SU-DHL-6 (cell line): Measurements from ENCODE around the gene CXXC4.

Experiments
- CTCF ChIP-seq: fragments of 200-600 bp; sonication (generic); IDR thresholded peaks from one replicate; pipeline ENCODE4 v1.5.1; 2017; ENCODE audit warnings: antibody characterized with exemption, mild to moderate bottlenecking, low read length, moderate library complexity; ENCODE audit not compliant: insufficient read depth, poor library complexity, severe bottlenecking
- EZH2phosphoT487 ChIP-seq: fragments of 200-600 bp; sonication (generic), shearing (Covaris generic); conservative IDR thresholded peaks from 2 replicates; pipeline ENCODE4 v1.6.1; 2018; ENCODE audit warnings: mild to moderate bottlenecking, antibody characterized with exemption, low read length, moderate library complexity, mixed read lengths

DNA sequence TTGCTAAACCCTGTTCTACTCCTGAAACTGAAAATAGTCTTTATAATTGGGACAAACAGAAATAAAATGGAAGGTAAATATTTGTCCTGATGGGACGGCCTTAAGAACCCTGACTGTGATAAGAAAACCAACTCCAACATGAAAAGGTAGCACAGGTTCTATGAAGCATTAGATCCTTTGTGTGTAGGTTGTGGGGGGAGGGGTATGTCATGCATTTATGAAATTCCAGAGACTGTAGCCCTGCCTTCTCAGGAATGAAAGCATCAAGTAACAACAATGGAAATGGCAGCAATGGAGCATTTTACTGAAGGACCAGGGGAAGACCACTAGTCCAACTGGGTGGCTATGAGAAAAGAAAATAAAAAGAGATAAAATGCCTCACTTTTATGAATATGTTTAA lies 23.9 kb downstream of the CXXC4 start:
- TF ChIP-seq CTCF = no peak
- TF ChIP-seq EZH2phosphoT487 = no peak
